ENCODE results near the gene INTS11. TPM values are rescaled to one million over a fixed set of nuclear protein-coding genes. Genes with fewer than 3 reads are reported as not detected.

Gene INTS11
- total RNA-seq, 1 donor from 2014 or later = 94.2 TPM

DNA sequence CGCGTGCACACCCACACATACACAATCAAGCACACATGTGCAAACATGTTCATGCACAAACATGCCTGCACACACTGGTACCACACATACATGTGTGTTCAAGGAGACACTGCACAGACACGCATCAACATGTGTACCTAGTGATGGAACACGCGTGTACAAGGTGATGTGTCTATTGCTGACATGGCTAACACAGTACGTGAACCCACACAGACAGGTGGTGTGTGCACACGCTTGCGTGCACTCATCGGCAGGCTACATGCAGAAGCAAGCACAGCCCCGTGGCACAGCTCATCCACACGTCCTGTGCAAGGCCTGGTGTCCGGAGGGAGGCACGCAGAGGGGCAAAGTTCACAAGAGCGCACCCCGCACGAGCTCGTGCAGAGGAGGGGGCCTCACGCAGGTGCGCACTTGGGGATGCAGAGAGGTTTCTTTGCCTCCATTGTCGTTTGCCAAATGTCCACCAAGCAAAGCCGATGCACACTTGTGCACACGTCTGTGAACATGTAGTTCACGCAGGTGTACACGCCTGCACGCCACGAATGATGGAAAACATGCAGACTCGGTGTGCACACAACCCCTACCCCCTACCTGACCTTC is 17.7 kb downstream of the INTS11 start:
- H3K4me3 ChIP-seq (ENCODE audit: low read depth, low read length) = peak overlapping the region; percentile 50
- TF ChIP-seq CTCF (IDR thresholded peaks at IDR 0.05; ENCODE audit: insufficient read depth, low read length, poor library complexity, severe bottlenecking) = no peak
- peaks cover 3% of the 10 kb centered on the region for H3K36me3 ChIP-seq (ENCODE audit: control insufficient read depth, insufficient read depth, low read length)
- no peak for DNase-seq (ENCODE audit: low read depth)
- H3K27me3 ChIP-seq (ENCODE audit: control insufficient read depth, insufficient read depth, low read length) = no peaks in the 10 kb centered on the region

DNA sequence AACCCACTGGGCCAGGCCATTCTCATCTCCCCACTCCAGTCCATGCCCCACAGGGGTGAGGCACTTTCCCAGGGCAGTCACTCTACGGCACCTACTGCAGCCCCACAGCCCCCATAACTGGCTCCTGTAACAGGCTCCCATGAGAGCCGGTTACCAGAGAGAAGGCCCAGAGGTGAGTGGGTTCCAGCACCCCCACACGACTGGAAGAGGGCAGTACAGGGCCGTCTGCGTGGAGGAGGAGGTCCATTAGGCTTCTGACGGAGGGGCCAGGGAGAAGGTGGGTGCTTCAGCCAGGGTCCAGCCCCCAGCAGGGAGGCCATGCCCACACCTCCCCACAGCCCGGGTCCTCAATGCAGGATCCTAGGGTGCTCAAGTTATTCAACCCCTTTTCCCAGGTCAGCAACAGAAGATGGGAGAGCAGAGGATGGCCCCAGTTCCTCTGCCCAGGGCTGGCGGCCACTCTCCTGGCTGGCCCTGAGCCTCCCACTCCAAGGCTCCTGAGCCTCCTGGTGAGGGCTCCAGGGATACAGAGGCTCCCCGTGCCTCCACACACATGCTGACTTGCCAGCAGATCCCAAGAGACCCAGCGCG is 18.3 kb downstream of the INTS11 start:
- Histone ChIP-seq H3K4me3 (ENCODE audit: low read depth, low read length) (no peak overlapping the region), H3K36me3 (ENCODE audit: control insufficient read depth, insufficient read depth, low read length) (peaks cover 3% of the 10 kb centered on the region), H3K27me3 (ENCODE audit: control insufficient read depth, insufficient read depth, low read length) (no peaks in the 10 kb centered on the region)
- DNase-seq (ENCODE audit: low read depth) = no peak
- TF ChIP-seq CTCF (IDR thresholded peaks at IDR 0.05; ENCODE audit: insufficient read depth, low read length, poor library complexity, severe bottlenecking) = peak; percentile 28

DNA sequence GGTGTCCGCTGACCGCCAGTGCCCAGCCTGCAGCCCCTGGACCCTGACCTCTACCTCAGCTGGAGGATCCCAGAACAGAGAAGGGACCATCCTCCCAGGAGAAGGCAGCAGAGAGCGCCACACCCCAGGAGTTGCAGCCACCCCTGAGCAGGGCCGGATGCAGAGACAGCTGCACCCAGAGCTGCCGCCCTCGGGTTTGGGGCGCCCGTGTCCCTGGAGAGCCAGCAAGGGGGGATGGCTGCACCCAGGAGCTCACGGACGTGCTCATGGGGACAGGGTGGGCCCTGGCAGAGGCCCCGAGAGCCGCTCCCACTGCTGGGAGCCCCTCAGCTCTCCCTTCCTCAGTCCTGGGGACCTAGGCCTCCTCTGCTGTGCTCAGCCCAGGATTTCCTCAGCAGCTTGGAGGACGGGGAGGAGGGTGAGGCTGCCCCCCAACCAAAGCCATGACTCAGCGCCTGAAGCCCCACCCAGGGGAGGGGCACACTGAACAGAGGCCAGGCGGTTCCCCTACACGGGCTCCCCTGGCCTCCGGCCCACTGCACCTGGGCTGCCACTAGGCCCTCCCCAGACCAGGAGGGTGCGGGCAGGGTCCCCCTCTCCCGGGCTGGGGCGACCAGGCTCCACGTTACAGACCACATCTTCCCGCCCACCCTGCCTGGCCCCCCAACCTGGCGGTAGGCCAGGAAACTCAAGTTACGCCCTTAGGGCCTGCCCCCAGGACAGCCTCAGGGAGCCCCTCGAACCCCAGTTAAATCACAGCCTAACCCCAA is 19.0 kb downstream of the INTS11 start:
- H3K36me3 ChIP-seq (ENCODE audit: control insufficient read depth, insufficient read depth, low read length) = peaks cover 1% of the 10 kb centered on the region
- TF ChIP-seq CTCF (IDR thresholded peaks at IDR 0.05; ENCODE audit: insufficient read depth, low read length, poor library complexity, severe bottlenecking) = peak; percentile 13
- peak; percentile 35 for DNase-seq (ENCODE audit: low read depth)
- no peaks in the 10 kb centered on the region for H3K27me3 ChIP-seq (ENCODE audit: control insufficient read depth, insufficient read depth, low read length)
- no peak overlapping the region for H3K4me3 ChIP-seq (ENCODE audit: low read depth, low read length)

- Histone ChIP-seq H3K36me3 (ENCODE audit: control insufficient read depth, insufficient read depth, low read length) (peaks cover 1% of the 10 kb centered on the region), H3K27me3 (ENCODE audit: control insufficient read depth, insufficient read depth, low read length) (no peaks in the 10 kb centered on the region), H3K4me3 (ENCODE audit: low read depth, low read length) (peak overlapping the region; percentile 6)
- TF ChIP-seq CTCF (IDR thresholded peaks at IDR 0.05; ENCODE audit: insufficient read depth, low read length, poor library complexity, severe bottlenecking) = no peak
- peak; percentile 31 for DNase-seq (ENCODE audit: low read depth)
Observed at GRCh38 chr1:1304331-1305299, 19.8 kb downstream of the INTS11 start.

DNA sequence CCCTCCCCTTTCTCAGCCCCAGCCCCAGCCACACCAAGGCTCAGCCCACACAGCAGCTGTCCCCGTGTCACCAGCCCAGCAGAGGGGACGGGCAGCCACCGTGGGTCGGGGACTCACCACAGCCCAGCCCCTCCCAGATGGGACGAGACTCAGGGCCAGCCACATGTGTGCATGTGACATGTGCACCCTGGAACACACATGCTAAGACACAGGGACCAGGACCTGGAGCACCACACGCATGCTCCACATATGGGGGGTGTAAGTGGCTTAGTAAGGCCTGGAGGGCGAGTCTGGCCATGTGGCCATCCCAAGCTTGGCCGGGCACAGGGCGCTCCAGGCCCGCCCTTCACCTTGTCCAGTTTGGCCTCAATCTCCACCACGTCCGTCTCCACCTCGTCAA is 20.7 kb downstream of the INTS11 start:
- DNase-seq (ENCODE audit: low read depth) = no peak
- no peaks in the 10 kb centered on the region for H3K27me3 ChIP-seq (ENCODE audit: control insufficient read depth, insufficient read depth, low read length)
- H3K36me3 ChIP-seq (ENCODE audit: control insufficient read depth, insufficient read depth, low read length) = no peaks in the 10 kb centered on the region
- no peak overlapping the region for H3K4me3 ChIP-seq (ENCODE audit: low read depth, low read length)
- no peak for TF ChIP-seq CTCF (IDR thresholded peaks at IDR 0.05; ENCODE audit: insufficient read depth, low read length, poor library complexity, severe bottlenecking)
